GM12878 (cell line): ENCODE measurements around the gene ZNF483. TPM values are rescaled to one million over a fixed set of nuclear protein-coding genes. Genes with fewer than 3 reads are reported as not detected.
"Not testable (repeated sequence)": the region's sequence is repeated elsewhere in the genome, so short reads cannot be mapped to it uniquely, and the experiment has no call there.

Experiments used
- ATAC-seq: fragments of 200-7000 bp; cut with Tn5 transposase; 3 replicates; pipeline ENCODE4 v1.9.1; 2020; ENCODE audit warnings: mild to moderate bottlenecking, moderate library complexity
- BruUV-seq: library from RNA; stranded (reverse); fragments of 400-500 nt; replicated peaks from 2 replicates; lab custom pipeline; 2021; lab: Mats Ljungman, UMichigan
- CTCF ChIA-PET: fragments of 300-600 bp; sonication (Branson Sonifier 250); formaldehyde crosslinking; extraction: SDS; loops from one replicate; lab custom pipeline; 2021; ENCODE audit warnings: inconsistent platforms; lab: Yijun Ruan, JAX
- POLR2A ChIA-PET: fragments of 350-600 bp; formaldehyde crosslinking; extraction: SDS; loops from one replicate; lab custom pipeline; 2021; ENCODE audit warnings: inconsistent platforms; lab: Charles Lee
- RAD21 ChIA-PET: fragments of 300-600 bp; sonication (Branson Sonifier 250); formaldehyde crosslinking; loops from one replicate; lab custom pipeline; 2023; ENCODE audit warnings: antibody characterized with exemption; ENCODE audit not compliant: unreplicated experiment; lab: Charles Lee
- SMC1A ChIA-PET: fragments of 300-600 bp; sonication (Branson Sonifier 250); formaldehyde crosslinking; loops from one replicate; lab custom pipeline; 2023; ENCODE audit not compliant: unreplicated experiment, uncharacterized antibody; lab: Charles Lee
- DNase-seq: peaks from one replicate; pipeline ENCODE4 v3.0.0-alpha.2; 2011; ENCODE audit warnings: low read depth, low spot score
- FAIRE-seq: peaks from 3 replicates; lab custom pipeline; 2011; peaks lifted over from hg19 to GRCh38; lab: Jason Lieb, UNC
- H2AFZ ChIP-seq: 2 replicates; pipeline ENCODE4 v1.6.0; 2011; ENCODE audit warnings: low read depth, low read length, control low read depth; ENCODE audit not compliant: control insufficient read depth
- H3K27ac ChIP-seq: 2 replicates; pipeline ENCODE4 v1.5.1; 2011; ENCODE audit warnings: control low read depth; ENCODE audit not compliant: control insufficient read depth, insufficient read depth
- H3K27me3 ChIP-seq, 2 experiments: replicated peaks in 1 of 2; 2 replicates each; pipeline versions ENCODE4 v1.6.0 to v1.6.1; 2011; ENCODE audit warnings: low read length in 1 of 2; ENCODE audit not compliant: control insufficient read depth in 2 of 2, insufficient read depth in 2 of 2
- H3K36me3 ChIP-seq, 2 experiments: 2 replicates each; pipeline ENCODE4 v1.5.1; 2011; ENCODE audit warnings: low read length in 1 of 2; ENCODE audit not compliant: control insufficient read depth in 2 of 2, insufficient read depth in 2 of 2
- H3K4me1 ChIP-seq: 2 replicates; pipeline ENCODE4 v1.6.1; 2011; ENCODE audit warnings: mild to moderate bottlenecking, low read length, moderate library complexity, mixed read lengths; ENCODE audit not compliant: control insufficient read depth, insufficient read depth
- H3K4me2 ChIP-seq: 2 replicates; pipeline ENCODE4 v1.6.0; 2011; ENCODE audit warnings: control low read depth; ENCODE audit not compliant: control insufficient read depth, insufficient read depth
- H3K4me3 ChIP-seq: fragments of 200-600 bp; sonication (generic); 2 replicates; pipeline ENCODE4 v1.5.1; 2016
- H3K79me2 ChIP-seq: 2 replicates; pipeline ENCODE4 v1.6.0; 2011; ENCODE audit warnings: low read length; ENCODE audit not compliant: control insufficient read depth, insufficient read depth
- H3K9ac ChIP-seq: 2 replicates; pipeline ENCODE4 v1.8.0; 2011; ENCODE audit warnings: low read length, control low read depth, mixed read lengths; ENCODE audit not compliant: control insufficient read depth, insufficient read depth
- H3K9me3 ChIP-seq: replicated peaks from 3 replicates; pipeline ENCODE4 v1.5.1; 2011; ENCODE audit warnings: mild to moderate bottlenecking, low read length; ENCODE audit not compliant: control insufficient read depth, insufficient read depth
- H4K20me1 ChIP-seq: 2 replicates; pipeline ENCODE4 v1.6.0; 2011; ENCODE audit not compliant: control insufficient read depth, insufficient read depth
- ASH2L ChIP-seq: fragments of 300-600, 200-600 bp; sonication (generic); IDR thresholded peaks from 2 replicates; pipeline ENCODE4 v1.6.1; 2017; ENCODE audit warnings: low read depth, mild to moderate bottlenecking, borderline replicate concordance
- BHLHE40 ChIP-seq, 2 experiments: fragments of 450-650 bp in 1 of 2; IDR thresholded peaks; 2 replicates each; pipeline ENCODE4 v1.6.1; 2011 to 2017; ENCODE audit warnings: low read depth in 2 of 2, borderline replicate concordance in 1 of 2, improper control_type of control experiment in 1 of 2, low read length in 1 of 2, mild to moderate bottlenecking in 1 of 2
- CBFB ChIP-seq: IDR thresholded peaks from 2 replicates; pipeline ENCODE4 v1.6.1; 2016; ENCODE audit warnings: antibody characterized with exemption, low read depth
- ESRRA ChIP-seq: IDR thresholded peaks from 2 replicates; pipeline ENCODE4 v1.6.1; 2012; ENCODE audit warnings: mild to moderate bottlenecking, low read length, improper control_type of control experiment
- FOXM1 ChIP-seq: IDR thresholded peaks from 2 replicates; pipeline ENCODE4 v1.6.1; 2012; ENCODE audit warnings: low read depth, mild to moderate bottlenecking, inconsistent platforms, low read length, moderate library complexity
- HDAC6 ChIP-seq: fragments of 200-600 bp; sonication (generic); IDR thresholded peaks from one replicate; pipeline ENCODE4 v1.8.0; 2017; ENCODE audit warnings: antibody characterized with exemption; ENCODE audit not compliant: unreplicated experiment
- NRF1 ChIP-seq: conservative IDR thresholded peaks from 2 replicates; pipeline ENCODE4 v1.6.1; 2011; ENCODE audit warnings: mild to moderate bottlenecking, low read depth, low read length, improper control_type of control experiment
- RBBP5 ChIP-seq: fragments of 200-600 bp; sonication (generic); conservative IDR thresholded peaks from 2 replicates; pipeline ENCODE4 v1.6.1; 2016
- RCOR1 ChIP-seq: conservative IDR thresholded peaks from 2 replicates; pipeline ENCODE4 v1.6.1; 2012; ENCODE audit warnings: low read depth, low read length, improper control_type of control experiment
- SREBF1 ChIP-seq: IDR thresholded peaks from 2 replicates; pipeline ENCODE4 v1.6.1; 2012; ENCODE audit warnings: mild to moderate bottlenecking, low read length
- TARDBP ChIP-seq: IDR thresholded peaks from 2 replicates; pipeline ENCODE4 v1.6.1; 2016; ENCODE audit warnings: borderline replicate concordance
- ZNF207 ChIP-seq: fragments of 450-650 bp; IDR thresholded peaks from 2 replicates; pipeline ENCODE4 v1.6.1; 2014; ENCODE audit warnings: antibody characterized with exemption, mild to moderate bottlenecking, borderline replicate concordance
- ZNF217 ChIP-seq: fragments of 450-650 bp; IDR thresholded peaks from 2 replicates; pipeline ENCODE4 v1.6.1; 2017; ENCODE audit warnings: antibody characterized with exemption, mild to moderate bottlenecking
- whole genome bisulfite sequencing: methylation state at CpG from one replicate; pipeline ENCODE4 v1.1.6; 2016; ENCODE audit warnings: low lambda C conversion rate; ENCODE audit not compliant: insufficient replicate concordance, insufficient coverage; ENCODE audit errors: missing lambda C conversion rate; 5-methylcytosine and 5-hydroxymethylcytosine counted together
- in situ Hi-C: fragments of 300-500 bp; cut with MboI; formaldehyde crosslinking; loops from 9 replicates; pipeline ENCODE4 v1.14.3; 2018; ENCODE audit warnings: mixed read lengths
- intact Hi-C: fragments of 100-400 bp; cut with micrococcal nuclease; formaldehyde crosslinking; loops from one replicate; pipeline ENCODE4 v1.14.2; 2022; ENCODE audit not compliant: unreplicated experiment
- polyA plus RNA-seq, 11 experiments: library from polyadenylated mRNA; depleted of rRNA in 4 of 11; unstranded in 6 of 11; stranded (reverse) in 5 of 11; fragments of >200 nt; fragmentation: Nextera tagmentation in 4 of 11; fragmentation: Illumina TruSeq in 1 of 11; extraction: Ambion mirVana in 4 of 11; extraction: Trizol in 1 of 11; gene quantifications; 1 replicate in 1 of 11; 2 replicates in 10 of 11; pipeline versions ENCODE4 v1.2.1 to v1.2.3, GENCODE V29; 2011 to 2016; ENCODE audit warnings: inconsistent platforms in 2 of 11, missing spikeins in 2 of 11, low read depth in 1 of 11
- total RNA-seq, 4 experiments: library from RNA; depleted of rRNA in 3 of 4; stranded (reverse); fragments of >200 nt in 3 of 4; fragmentation: Illumina TruSeq in 1 of 4; extraction: Trizol in 1 of 4; gene quantifications; 2 replicates each; pipeline versions ENCODE4 v1.2.1 to v1.2.3, GENCODE V29; 2013 to 2021
- TF ChIP-seq, protein P1 (sequence below), 3 experiments: IDR thresholded peaks in 2 of 3; conservative IDR thresholded peaks in 1 of 3; 2 replicates each; pipeline ENCODE4 v1.5.1; 2011; ENCODE audit warnings: low read depth in 3 of 3, low read length in 3 of 3, mild to moderate bottlenecking in 3 of 3, control low read depth in 2 of 3, moderate library complexity in 2 of 3, inconsistent platforms in 1 of 3, mixed read lengths in 1 of 3; ENCODE audit not compliant: control insufficient read depth in 2 of 3, insufficient read depth in 1 of 3; ENCODE audit errors: extremely low read depth in 1 of 3
- TF ChIP-seq, protein P2 (sequence below): fragments of 450-650 bp; IDR thresholded peaks from 2 replicates; pipeline ENCODE4 v1.6.1; 2017; ENCODE audit warnings: low read depth, mild to moderate bottlenecking, moderate library complexity

Gene ZNF483
- total and polyA plus RNA-seq, 10 of the 15 experiments (the other 5 are each of a cell fraction or from before 2014, with no cell fraction given), result 0.03 to 0.76 (median 0.26) TPM; not detected in 1

GRCh38 chr9:111502506-111502905, 22.5 kb upstream of the ZNF483 start (continued):
- TF ChIP-seq, protein P1, sequence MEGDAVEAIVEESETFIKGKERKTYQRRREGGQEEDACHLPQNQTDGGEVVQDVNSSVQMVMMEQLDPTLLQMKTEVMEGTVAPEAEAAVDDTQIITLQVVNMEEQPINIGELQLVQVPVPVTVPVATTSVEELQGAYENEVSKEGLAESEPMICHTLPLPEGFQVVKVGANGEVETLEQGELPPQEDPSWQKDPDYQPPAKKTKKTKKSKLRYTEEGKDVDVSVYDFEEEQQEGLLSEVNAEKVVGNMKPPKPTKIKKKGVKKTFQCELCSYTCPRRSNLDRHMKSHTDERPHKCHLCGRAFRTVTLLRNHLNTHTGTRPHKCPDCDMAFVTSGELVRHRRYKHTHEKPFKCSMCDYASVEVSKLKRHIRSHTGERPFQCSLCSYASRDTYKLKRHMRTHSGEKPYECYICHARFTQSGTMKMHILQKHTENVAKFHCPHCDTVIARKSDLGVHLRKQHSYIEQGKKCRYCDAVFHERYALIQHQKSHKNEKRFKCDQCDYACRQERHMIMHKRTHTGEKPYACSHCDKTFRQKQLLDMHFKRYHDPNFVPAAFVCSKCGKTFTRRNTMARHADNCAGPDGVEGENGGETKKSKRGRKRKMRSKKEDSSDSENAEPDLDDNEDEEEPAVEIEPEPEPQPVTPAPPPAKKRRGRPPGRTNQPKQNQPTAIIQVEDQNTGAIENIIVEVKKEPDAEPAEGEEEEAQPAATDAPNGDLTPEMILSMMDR (IDR thresholded peaks at IDR 0.05 in 2 of 3, conservative IDR thresholded peaks at IDR 0.05 in 1 of 3; ENCODE audit: control insufficient read depth in 2 of 3, extremely low read depth in 1 of 3, insufficient read depth in 1 of 3, low read depth in 3 of 3, low read length in 3 of 3), result no peak
- no peak for TF ChIP-seq BHLHE40 (IDR thresholded peaks at IDR 0.05; ENCODE audit: borderline replicate concordance in 1 of 2, low read depth in 2 of 2, low read length in 1 of 2)

GRCh38 chr9:111511581-111511980, 13.4 kb upstream of the ZNF483 start:
- WGBS, result 58% methylated on average over 6 of the region's 6 CpGs
- H3K27me3 ChIP-seq, H3K79me2 ChIP-seq, H3K9ac ChIP-seq, H3K4me2 ChIP-seq, ATAC-seq, in situ Hi-C loops, H2AFZ ChIP-seq, RAD21 ChIA-PET, H3K4me3 ChIP-seq, FAIRE-seq, H3K36me3 ChIP-seq, H3K27ac ChIP-seq, H3K4me1 ChIP-seq, H3K9me3 ChIP-seq, CTCF ChIA-PET, POLR2A ChIA-PET, SMC1A ChIA-PET, DNase-seq, intact Hi-C loops, BruUV-seq, H4K20me1 ChIP-seq: not testable (repeated sequence)

DNA sequence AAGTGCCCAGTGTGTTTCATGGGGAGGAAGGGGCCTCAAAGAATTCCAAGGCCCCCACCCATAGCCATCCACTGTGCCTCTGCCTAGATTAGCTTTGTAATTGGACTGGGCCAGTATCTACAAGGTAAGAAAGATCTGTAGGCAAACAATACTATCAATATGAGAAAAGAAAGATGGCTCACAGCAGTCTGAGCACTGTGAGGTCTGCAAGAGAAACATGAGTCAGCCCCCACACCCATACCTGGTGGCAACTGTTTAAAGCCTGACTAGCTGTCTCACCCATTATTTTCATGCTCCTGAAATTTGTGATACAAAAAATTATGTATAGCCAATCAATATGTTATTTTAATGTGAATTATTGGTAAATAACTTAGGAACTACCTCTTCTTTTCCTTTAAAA, 10.0 kb upstream of the ZNF483 start:
- Histone ChIP-seq H3K79me2 (no peaks in the 10 kb centered on the region), H3K27ac (no peak overlapping the region), H3K9ac (no peak overlapping the region), H3K27me3 (no peaks in the 10 kb centered on the region), H3K4me3 (no peak overlapping the region), H4K20me1 (no peaks in the 10 kb centered on the region), H2AFZ (no peak overlapping the region), H3K36me3 (no peaks in the 10 kb centered on the region), H3K4me1 (no peaks in the 10 kb centered on the region), H3K4me2 (no peak overlapping the region), H3K9me3 (no peaks in the 10 kb centered on the region; the same call in 2 of the 3 replicates)
- ChIA-PET RAD21 (no interaction called here), POLR2A (no interaction called here), SMC1A (no interaction called here), CTCF (no interaction called here)
- in situ Hi-C loops, result no loop called here
- FAIRE-seq (no peak), DNase-seq (no peak), ATAC-seq (no peak)
- intact Hi-C loops, result no loop called here
- no TSS peak for BruUV-seq
- TF ChIP-seq SREBF1, result no peak
- no peak for TF ChIP-seq HDAC6
- TF ChIP-seq ESRRA, result no peak
- no peak for TF ChIP-seq ASH2L
- no peak for TF ChIP-seq ZNF217
- TF ChIP-seq CBFB, result no peak
- TF ChIP-seq FOXM1, result no peak
- no peak for TF ChIP-seq RBBP5
- TF ChIP-seq, protein P2, sequence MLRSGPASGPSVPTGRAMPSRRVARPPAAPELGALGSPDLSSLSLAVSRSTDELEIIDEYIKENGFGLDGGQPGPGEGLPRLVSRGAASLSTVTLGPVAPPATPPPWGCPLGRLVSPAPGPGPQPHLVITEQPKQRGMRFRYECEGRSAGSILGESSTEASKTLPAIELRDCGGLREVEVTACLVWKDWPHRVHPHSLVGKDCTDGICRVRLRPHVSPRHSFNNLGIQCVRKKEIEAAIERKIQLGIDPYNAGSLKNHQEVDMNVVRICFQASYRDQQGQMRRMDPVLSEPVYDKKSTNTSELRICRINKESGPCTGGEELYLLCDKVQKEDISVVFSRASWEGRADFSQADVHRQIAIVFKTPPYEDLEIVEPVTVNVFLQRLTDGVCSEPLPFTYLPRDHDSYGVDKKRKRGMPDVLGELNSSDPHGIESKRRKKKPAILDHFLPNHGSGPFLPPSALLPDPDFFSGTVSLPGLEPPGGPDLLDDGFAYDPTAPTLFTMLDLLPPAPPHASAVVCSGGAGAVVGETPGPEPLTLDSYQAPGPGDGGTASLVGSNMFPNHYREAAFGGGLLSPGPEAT, result no peak
- TF ChIP-seq RCOR1, result no peak
- no peak for TF ChIP-seq NRF1
- no peak for TF ChIP-seq ZNF207
- no peak for TF ChIP-seq TARDBP
